ENCODE data around the gene RBM6.
"Not testable (repeated sequence)": the region's sequence is repeated elsewhere in the genome, so short reads cannot be mapped to it uniquely, and the experiment has no call there.

Gene RBM6

GRCh38 chr3:49906073-49906743, 33.7 kb upstream of the RBM6 start:
- peaks cover 20% of the 10 kb centered on the region for H3K4me1 Mint-ChIP-seq (ENCODE audit: low read depth)
- H3K4me3 Mint-ChIP-seq: peak overlapping the region; percentile 94
- H3K36me3 Mint-ChIP-seq (ENCODE audit: low read depth): peaks cover 11% of the 10 kb centered on the region
- no peaks in the 10 kb centered on the region for H3K27me3 Mint-ChIP-seq (ENCODE audit: low read depth)
- DNase-seq (ENCODE audit: low spot score): peak; percentile 52
- H3K27ac Mint-ChIP-seq: peak overlapping the region; percentile 88
- H3K9me3 Mint-ChIP-seq: no peaks in the 10 kb centered on the region

- Mint-ChIP-seq H3K4me1 (ENCODE audit: low read depth) (peaks cover 20% of the 10 kb centered on the region), H3K27me3 (ENCODE audit: low read depth) (no peaks in the 10 kb centered on the region), H3K27ac (no peak overlapping the region), H3K9me3 (no peaks in the 10 kb centered on the region), H3K36me3 (ENCODE audit: low read depth) (peaks cover 15% of the 10 kb centered on the region), H3K4me3 (no peak overlapping the region)
- no peak for DNase-seq (ENCODE audit: low spot score)
These were observed 31.4 kb upstream of the RBM6 start for GRCh38 chr3:49908373-49909199.

- Mint-ChIP-seq H3K27ac (no peak overlapping the region), H3K4me3 (no peak overlapping the region), H3K27me3 (ENCODE audit: low read depth) (no peaks in the 10 kb centered on the region), H3K4me1 (ENCODE audit: low read depth) (peaks cover 8% of the 10 kb centered on the region), H3K9me3 (no peaks in the 10 kb centered on the region), H3K36me3 (ENCODE audit: low read depth) (peaks cover 12% of the 10 kb centered on the region)
- no peak for DNase-seq (ENCODE audit: low spot score)
These were observed 29.4 kb upstream of the RBM6 start for GRCh38 chr3:49910409-49911123.

GRCh38 chr3:49911124-49911420, 28.9 kb upstream of the RBM6 start:
- Mint-ChIP-seq H3K4me1 (ENCODE audit: low read depth) (peaks cover 3% of the 10 kb centered on the region), H3K9me3 (no peaks in the 10 kb centered on the region)

GRCh38 chr3:49911611-49912010, 28.3 kb upstream of the RBM6 start:
- H3K27me3 Mint-ChIP-seq (ENCODE audit: low read depth): no peaks in the 10 kb centered on the region
- peaks cover under 1% of the 10 kb centered on the region for H3K4me1 Mint-ChIP-seq (ENCODE audit: low read depth)
- H3K36me3 Mint-ChIP-seq (ENCODE audit: low read depth): peaks cover 12% of the 10 kb centered on the region
- no peak overlapping the region for H3K27ac Mint-ChIP-seq
- H3K9me3 Mint-ChIP-seq: no peaks in the 10 kb centered on the region
- no peak overlapping the region for H3K4me3 Mint-ChIP-seq
- no peak for DNase-seq (ENCODE audit: low spot score)

More at GRCh38 chr3:49911124-49911420, 28.9 kb upstream of the RBM6 start:
- no peak for DNase-seq (ENCODE audit: low spot score)
- H3K36me3 Mint-ChIP-seq (ENCODE audit: low read depth): peaks cover 12% of the 10 kb centered on the region
- no peak overlapping the region for H3K4me3 Mint-ChIP-seq
- no peaks in the 10 kb centered on the region for H3K27me3 Mint-ChIP-seq (ENCODE audit: low read depth)
- no peak overlapping the region for H3K27ac Mint-ChIP-seq

GRCh38 chr3:49912881-49913281, 27.1 kb upstream of the RBM6 start:
- no peak overlapping the region for H3K4me3 Mint-ChIP-seq
- DNase-seq (ENCODE audit: low spot score): no peak
- H3K36me3 Mint-ChIP-seq (ENCODE audit: low read depth): peaks cover 13% of the 10 kb centered on the region
- no peaks in the 10 kb centered on the region for H3K9me3 Mint-ChIP-seq
- H3K27me3 Mint-ChIP-seq (ENCODE audit: low read depth): no peaks in the 10 kb centered on the region
- no peaks in the 10 kb centered on the region for H3K4me1 Mint-ChIP-seq (ENCODE audit: low read depth)
- H3K27ac Mint-ChIP-seq: no peak overlapping the region

GRCh38 chr3:49914906-49915305, 25.0 kb upstream of the RBM6 start:
- Mint-ChIP-seq H3K36me3 (ENCODE audit: low read depth) (peaks cover 11% of the 10 kb centered on the region), H3K27me3 (ENCODE audit: low read depth) (no peaks in the 10 kb centered on the region), H3K9me3 (no peaks in the 10 kb centered on the region), H3K27ac (no peak overlapping the region), H3K4me3 (no peak overlapping the region), H3K4me1 (ENCODE audit: low read depth) (no peaks in the 10 kb centered on the region)
- DNase-seq (ENCODE audit: low spot score): no peak

- H3K27ac Mint-ChIP-seq: no peak overlapping the region
- H3K4me3 Mint-ChIP-seq: no peak overlapping the region
- H3K4me1 Mint-ChIP-seq (ENCODE audit: low read depth): no peaks in the 10 kb centered on the region
- no peaks in the 10 kb centered on the region for H3K27me3 Mint-ChIP-seq (ENCODE audit: low read depth)
- no peaks in the 10 kb centered on the region for H3K9me3 Mint-ChIP-seq
- no peak for DNase-seq (ENCODE audit: low spot score)
- H3K36me3 Mint-ChIP-seq (ENCODE audit: low read depth): peaks cover 5% of the 10 kb centered on the region
These were observed 23.3 kb upstream of the RBM6 start for GRCh38 chr3:49916686-49917085.

GRCh38 chr3:49917806-49918590, 22.0 kb upstream of the RBM6 start:
- H3K27ac Mint-ChIP-seq; H3K4me1 Mint-ChIP-seq (ENCODE audit: low read depth); H3K27me3 Mint-ChIP-seq (ENCODE audit: low read depth): not testable (repeated sequence)

GRCh38 chr3:49924683-49925082, 15.3 kb upstream of the RBM6 start:
- peaks cover 11% of the 10 kb centered on the region for H3K4me1 Mint-ChIP-seq (ENCODE audit: low read depth)
- no peaks in the 10 kb centered on the region for H3K36me3 Mint-ChIP-seq (ENCODE audit: low read depth)
- H3K27me3 Mint-ChIP-seq (ENCODE audit: low read depth): no peaks in the 10 kb centered on the region
- no peaks in the 10 kb centered on the region for H3K9me3 Mint-ChIP-seq
- H3K27ac Mint-ChIP-seq: no peak overlapping the region
- DNase-seq (ENCODE audit: low spot score): no peak
- no peak overlapping the region for H3K4me3 Mint-ChIP-seq

More at GRCh38 chr3:49917806-49918590, 22.0 kb upstream of the RBM6 start:
- not testable (repeated sequence) for H3K36me3 Mint-ChIP-seq (ENCODE audit: low read depth); H3K4me3 Mint-ChIP-seq; H3K9me3 Mint-ChIP-seq; DNase-seq (ENCODE audit: low spot score)

- no peaks in the 10 kb centered on the region for H3K9me3 Mint-ChIP-seq
- H3K27me3 Mint-ChIP-seq (ENCODE audit: low read depth): no peaks in the 10 kb centered on the region
- DNase-seq (ENCODE audit: low spot score): no peak
These were observed 14.5 kb upstream of the RBM6 start for GRCh38 chr3:49925485-49925884.

GRCh38 chr3:49926117-49926728, 13.7 kb upstream of the RBM6 start:
- Mint-ChIP-seq H3K4me3 (no peak overlapping the region), H3K27me3 (ENCODE audit: low read depth) (no peaks in the 10 kb centered on the region), H3K27ac (no peak overlapping the region), H3K9me3 (no peaks in the 10 kb centered on the region), H3K4me1 (ENCODE audit: low read depth) (peaks cover 17% of the 10 kb centered on the region), H3K36me3 (ENCODE audit: low read depth) (no peaks in the 10 kb centered on the region)
- DNase-seq (ENCODE audit: low spot score): no peak

More at GRCh38 chr3:49925485-49925884, 14.5 kb upstream of the RBM6 start:
- peaks cover 15% of the 10 kb centered on the region for H3K4me1 Mint-ChIP-seq (ENCODE audit: low read depth)
- H3K27ac Mint-ChIP-seq: no peak overlapping the region
- H3K4me3 Mint-ChIP-seq: no peak overlapping the region
- H3K36me3 Mint-ChIP-seq (ENCODE audit: low read depth): no peaks in the 10 kb centered on the region

GRCh38 chr3:49927798-49928197, 12.2 kb upstream of the RBM6 start:
- Mint-ChIP-seq H3K9me3 (no peaks in the 10 kb centered on the region), H3K4me1 (ENCODE audit: low read depth) (peaks cover 18% of the 10 kb centered on the region), H3K36me3 (ENCODE audit: low read depth) (no peaks in the 10 kb centered on the region), H3K4me3 (no peak overlapping the region), H3K27me3 (ENCODE audit: low read depth) (no peaks in the 10 kb centered on the region), H3K27ac (no peak overlapping the region)
- no peak for DNase-seq (ENCODE audit: low spot score)

Data from T-helper 2 cell treated with Interferon-gamma antibody and Interleukin-4, amounts not matched to agents 5 μg/mL and 100 μg/mL, for 36 hours (primary cell).